Right cardiac atrium (tissue), 5 donors: ENCODE measurements around the gene CDC42EP4. TPM values are rescaled to one million over a fixed set of nuclear protein-coding genes. Genes with fewer than 3 reads are reported as not detected.
A peak's percentile ranks its signal among the peaks of the same experiment; 100 is the strongest.

Experiments
- ATAC-seq, 2 donors: fragments of 200-7000 bp; cut with Tn5 transposase; one replicate each; pipeline versions ENCODE4 v1.8.0 to v1.9.1; 2020; ENCODE audit warnings: moderate library complexity in 2 of 2, mild to moderate bottlenecking in 1 of 2
- DNase-seq, 3 donors: peaks; one replicate each; pipeline ENCODE4 v3.0.0-alpha.2; 2020
- H3K27ac ChIP-seq: one replicate; pipeline ENCODE4 v1.5.1; 2013; ENCODE audit warnings: mild to moderate bottlenecking, low read length, control low read depth, moderate library complexity
- H3K27me3 ChIP-seq: one replicate; pipeline ENCODE4 v1.6.1; 2013; ENCODE audit not compliant: control insufficient read depth, insufficient read depth
- H3K4me1 ChIP-seq: one replicate; pipeline ENCODE4 v1.6.1; 2013; ENCODE audit warnings: low read length; ENCODE audit not compliant: control insufficient read depth, insufficient read depth
- H3K4me3 ChIP-seq: one replicate; pipeline ENCODE4 v1.5.1; 2013; ENCODE audit warnings: low read length, control low read depth
- H3K9me3 ChIP-seq: one replicate; pipeline ENCODE4 v1.6.1; 2013; ENCODE audit warnings: low read length; ENCODE audit not compliant: control insufficient read depth
- WGBS: extraction: QIAGEN DNeasy Blood & Tissue Kit; methylation state at CpG from one replicate; pipeline ENCODE4 v1.1.7; 2013; 5-methylcytosine and 5-hydroxymethylcytosine counted together
- intact Hi-C, 4 donors: fragments of 100-400 bp; cut with DNase I; formaldehyde crosslinking; loops; one replicate each; pipeline versions ENCODE4 v1.11.0 to v1.14.0; 2022 to 2023
- polyA plus RNA-seq: library from polyadenylated mRNA; stranded (reverse); fragments of 200-250 nt; gene quantifications from one replicate; pipeline ENCODE4 v1.2.3, GENCODE V29; 2013
- total RNA-seq, 4 donors: library from RNA; stranded (reverse); fragmentation: NEBNext Ultra II Directional; extraction: Animal tissue kit (Norgen Biotek cat#: 25700); gene quantifications; one replicate each; pipeline ENCODE4 v1.2.1, GENCODE V29; 2021
- donor health status: healthy with polysubstance abuse.
- donor health status: DM: no; HTN: yes; CAD: no.
- donor health status: DM: no; HTN: no; CAD: no.
- donor health status: DM: no; HTN: yes; CAD: no; lungs with severe emphysema.
- donor health status: DM: yes; HTN: yes; CAD: no.

Gene CDC42EP4
- total and polyA plus RNA-seq, 5 donors, result 28.1 to 47.1 (median 37.2) TPM

- Histone ChIP-seq H3K4me3 (no peak overlapping the region), H3K4me1 (peaks cover 46% of the 10 kb centered on the region), H3K9me3 (no peaks in the 10 kb centered on the region), H3K27me3 (no peaks in the 10 kb centered on the region), H3K27ac (peak overlapping the region; percentile 32)
- ATAC-seq, result peak in 1 of 2 donors; percentile 5
- WGBS, result 60% methylated on average over 8 of the region's 8 CpGs
- intact Hi-C loops, result no loop called here
- DNase-seq, result peak in 2 of 3 donors; percentile 51 to 62
Measured at GRCh38 chr17:73286863-73287296, 24.9 kb downstream of the CDC42EP4 start.

GRCh38 chr17:73285916-73286862 lies 25.6 kb downstream of the CDC42EP4 start:
- intact Hi-C loops, result no loop called here
- Histone ChIP-seq H3K9me3 (no peaks in the 10 kb centered on the region), H3K27ac (no peak overlapping the region), H3K4me3 (no peak overlapping the region), H3K4me1 (peaks cover 40% of the 10 kb centered on the region), H3K27me3 (no peaks in the 10 kb centered on the region)
- WGBS, result 78% methylated on average over 52 of the region's 52 CpGs
- ATAC-seq (no peak), DNase-seq (peak in 1 of 3 donors; percentile 58)

GRCh38 chr17:73285603-73285908 lies 26.2 kb downstream of the CDC42EP4 start:
- Histone ChIP-seq H3K9me3 (no peaks in the 10 kb centered on the region), H3K27ac (no peak overlapping the region), H3K4me3 (no peak overlapping the region), H3K27me3 (no peaks in the 10 kb centered on the region), H3K4me1 (peaks cover 35% of the 10 kb centered on the region)
- ATAC-seq (no peak), DNase-seq (peak in 1 of 3 donors; percentile 45)
- WGBS, result 86% methylated on average over 15 of the region's 15 CpGs
- intact Hi-C loops, result no loop called here

GRCh38 chr17:73284906-73285602 lies 26.7 kb downstream of the CDC42EP4 start:
- no peak overlapping the region for H3K27ac ChIP-seq
- WGBS, result 76% methylated on average over 20 of the region's 20 CpGs
- H3K9me3 ChIP-seq, result no peaks in the 10 kb centered on the region

GRCh38 chr17:73284354-73284753 lies 27.4 kb downstream of the CDC42EP4 start:
- WGBS, result 72% methylated on average over 8 of the region's 8 CpGs
- Histone ChIP-seq H3K4me3 (no peak overlapping the region), H3K27me3 (no peaks in the 10 kb centered on the region), H3K4me1 (peaks cover 32% of the 10 kb centered on the region), H3K9me3 (no peaks in the 10 kb centered on the region), H3K27ac (no peak overlapping the region)
- DNase-seq (peak in 1 of 3 donors; percentile 18), ATAC-seq (no peak)
- intact Hi-C loops, result loop anchor here in 1 of 4 donors (5.0 kb wide), 1 partner anchor 33 kb away; no protein-coding TSS in a partner anchor

More at GRCh38 chr17:73284906-73285602, 26.7 kb downstream of the CDC42EP4 start:
- Histone ChIP-seq H3K4me1 (peaks cover 30% of the 10 kb centered on the region), H3K4me3 (no peak overlapping the region), H3K27me3 (no peaks in the 10 kb centered on the region)
- DNase-seq (peak in 1 of 3 donors; percentile 55), ATAC-seq (no peak)
- intact Hi-C loops, result loop anchor here in 1 of 4 donors (5.0 kb wide), 1 partner anchor 32 kb away; no protein-coding TSS in a partner anchor

- 56% methylated on average over 10 of the region's 10 CpGs for WGBS
- intact Hi-C loops, result loop anchor here in 1 of 4 donors (5.0 kb wide), 1 partner anchor 33 kb away; no protein-coding TSS in a partner anchor
- DNase-seq (peak in 1 of 3 donors; percentile 71), ATAC-seq (no peak)
- Histone ChIP-seq H3K27ac (no peak overlapping the region), H3K4me3 (no peak overlapping the region), H3K9me3 (no peaks in the 10 kb centered on the region), H3K4me1 (peaks cover 30% of the 10 kb centered on the region), H3K27me3 (no peaks in the 10 kb centered on the region)
Measured at GRCh38 chr17:73283841-73284282, 27.9 kb downstream of the CDC42EP4 start.

- WGBS, result 86% methylated on average over 5 of the region's 5 CpGs
- no peaks in the 10 kb centered on the region for H3K9me3 ChIP-seq
- H3K27me3 ChIP-seq, result no peaks in the 10 kb centered on the region
- H3K4me1 ChIP-seq, result peaks cover 26% of the 10 kb centered on the region
- no peak for ATAC-seq
- DNase-seq, result peak in 1 of 3 donors; percentile 41
- intact Hi-C loops, result loop anchor here in 1 of 4 donors (5.0 kb wide), 1 partner anchor 34 kb away; no protein-coding TSS in a partner anchor
- H3K27ac ChIP-seq, result no peak overlapping the region
- H3K4me3 ChIP-seq, result no peak overlapping the region
Measured at GRCh38 chr17:73283250-73283649, 28.6 kb downstream of the CDC42EP4 start.

- intact Hi-C loops, result loop anchor here in 1 of 4 donors (5.0 kb wide), 1 partner anchor 35 kb away; no protein-coding TSS in a partner anchor
- 88% methylated on average over 9 of the region's 9 CpGs for WGBS
Measured at GRCh38 chr17:73282629-73283028, 29.2 kb downstream of the CDC42EP4 start.

GRCh38 chr17:73281928-73282327 lies 29.9 kb downstream of the CDC42EP4 start:
- WGBS, result 76% methylated on average over 7 of the region's 7 CpGs
- ATAC-seq, result no peak
- intact Hi-C loops, result loop anchor here in 1 of 4 donors (5.0 kb wide), 1 partner anchor 35 kb away; no protein-coding TSS in a partner anchor

More at GRCh38 chr17:73282629-73283028, 29.2 kb downstream of the CDC42EP4 start:
- Histone ChIP-seq H3K9me3 (no peaks in the 10 kb centered on the region), H3K4me3 (no peak overlapping the region), H3K4me1 (peaks cover 26% of the 10 kb centered on the region), H3K27ac (no peak overlapping the region), H3K27me3 (no peaks in the 10 kb centered on the region)
- ATAC-seq, result no peak
- peak in 1 of 3 donors; percentile 37 for DNase-seq

GRCh38 chr17:73280191-73280590 lies 31.6 kb downstream of the CDC42EP4 start:
- Histone ChIP-seq H3K4me3 (no peak overlapping the region), H3K9me3 (no peaks in the 10 kb centered on the region), H3K27me3 (no peaks in the 10 kb centered on the region), H3K4me1 (peaks cover 15% of the 10 kb centered on the region), H3K27ac (no peak overlapping the region)
- ATAC-seq, result no peak
- intact Hi-C loops, result loop anchor here in 1 of 4 donors (5.0 kb wide), 1 partner anchor 37 kb away; no protein-coding TSS in a partner anchor
- 97% methylated on average over 12 of the region's 12 CpGs for WGBS
- peak in 1 of 3 donors; percentile 43 for DNase-seq

More at GRCh38 chr17:73281928-73282327, 29.9 kb downstream of the CDC42EP4 start:
- Histone ChIP-seq H3K9me3 (no peaks in the 10 kb centered on the region), H3K4me1 (peaks cover 21% of the 10 kb centered on the region), H3K27me3 (no peaks in the 10 kb centered on the region), H3K4me3 (no peak overlapping the region), H3K27ac (no peak overlapping the region)
- DNase-seq, result peak in 1 of 3 donors; percentile 30
